HG03442 (cell line): ENCODE data around the gene APC2.
"Not testable (repeated sequence)": the region's sequence is repeated elsewhere in the genome, so short reads cannot be mapped to it uniquely, and the experiment has no call there.

ENCODE experiments used
- ATAC-seq: cut with Tn5 transposase; IDR thresholded peaks from one replicate; pipeline ENCODE4 v1.9.1; 2021; ENCODE audit warnings: mild to moderate bottlenecking, moderate library complexity; ENCODE audit not compliant: unreplicated experiment

Gene APC2

DNA sequence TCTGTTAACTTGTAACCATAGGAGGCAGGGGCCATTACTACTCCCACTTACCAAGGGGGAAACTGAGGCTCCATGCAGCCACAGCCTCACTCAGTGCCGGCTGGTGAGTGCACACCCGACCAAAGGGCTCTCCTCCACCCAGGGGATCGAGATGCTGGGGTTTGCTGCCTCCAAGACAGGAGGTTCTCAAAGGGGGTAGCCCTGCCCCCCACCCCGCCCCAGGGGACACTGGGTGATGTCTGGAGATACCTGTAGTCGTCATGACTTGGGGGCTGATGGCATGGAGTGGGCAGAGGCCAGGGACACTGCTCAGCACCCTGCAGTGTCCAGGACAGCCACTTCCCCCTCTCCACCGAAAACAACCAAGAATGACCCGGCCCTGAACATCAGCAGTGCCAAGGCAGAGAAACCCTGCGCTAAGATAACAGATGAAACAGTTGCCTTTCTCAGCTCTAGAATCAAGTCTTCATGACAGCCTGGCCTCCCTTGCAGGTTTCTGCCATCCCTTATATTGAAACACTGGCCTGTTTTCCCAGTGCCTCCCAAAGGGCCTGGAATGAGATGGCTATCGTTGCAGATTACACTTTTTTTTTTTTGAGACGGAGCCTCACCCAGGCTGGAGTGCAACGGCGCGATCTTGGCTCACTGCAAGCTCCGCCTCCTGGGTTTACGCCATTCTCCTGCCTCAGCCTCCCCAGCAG, 44.3 kb downstream of the APC2 start:
- ATAC-seq = no peak

DNA sequence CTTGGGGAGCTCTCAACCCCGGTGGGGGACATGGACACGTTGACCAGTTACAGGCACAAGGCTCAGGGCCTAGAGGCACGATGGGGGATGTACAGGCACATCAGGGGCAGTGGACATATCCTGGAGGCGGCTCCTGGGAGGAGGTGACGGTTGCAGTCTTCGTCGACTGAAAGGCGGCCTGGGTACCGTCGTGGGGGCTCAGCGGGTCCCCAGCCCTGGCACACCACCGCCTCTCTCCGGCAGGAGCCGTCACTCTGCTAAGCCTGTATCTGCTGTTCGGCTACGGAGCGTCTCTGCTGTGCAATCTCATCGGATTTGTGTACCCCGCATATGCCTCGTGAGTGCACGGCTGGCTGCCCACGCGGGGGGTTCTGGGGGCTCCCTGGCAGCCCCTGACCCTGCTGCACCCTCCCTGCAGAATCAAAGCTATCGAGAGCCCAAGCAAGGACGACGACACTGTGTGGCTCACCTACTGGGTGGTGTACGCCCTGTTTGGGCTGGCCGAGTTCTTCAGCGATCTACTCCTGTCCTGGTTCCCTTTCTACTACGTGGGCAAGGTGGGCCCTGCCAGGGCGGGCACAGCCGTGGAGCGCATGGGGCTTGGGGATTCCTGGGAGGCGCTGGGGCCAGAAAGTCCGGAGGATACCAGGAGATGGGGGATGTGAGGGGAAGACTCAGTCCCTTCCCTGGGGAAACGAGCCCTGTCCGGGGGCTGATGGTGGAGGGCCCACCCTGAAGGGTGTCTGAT, 45.3 kb downstream of the APC2 start:
- no peak for ATAC-seq

DNA sequence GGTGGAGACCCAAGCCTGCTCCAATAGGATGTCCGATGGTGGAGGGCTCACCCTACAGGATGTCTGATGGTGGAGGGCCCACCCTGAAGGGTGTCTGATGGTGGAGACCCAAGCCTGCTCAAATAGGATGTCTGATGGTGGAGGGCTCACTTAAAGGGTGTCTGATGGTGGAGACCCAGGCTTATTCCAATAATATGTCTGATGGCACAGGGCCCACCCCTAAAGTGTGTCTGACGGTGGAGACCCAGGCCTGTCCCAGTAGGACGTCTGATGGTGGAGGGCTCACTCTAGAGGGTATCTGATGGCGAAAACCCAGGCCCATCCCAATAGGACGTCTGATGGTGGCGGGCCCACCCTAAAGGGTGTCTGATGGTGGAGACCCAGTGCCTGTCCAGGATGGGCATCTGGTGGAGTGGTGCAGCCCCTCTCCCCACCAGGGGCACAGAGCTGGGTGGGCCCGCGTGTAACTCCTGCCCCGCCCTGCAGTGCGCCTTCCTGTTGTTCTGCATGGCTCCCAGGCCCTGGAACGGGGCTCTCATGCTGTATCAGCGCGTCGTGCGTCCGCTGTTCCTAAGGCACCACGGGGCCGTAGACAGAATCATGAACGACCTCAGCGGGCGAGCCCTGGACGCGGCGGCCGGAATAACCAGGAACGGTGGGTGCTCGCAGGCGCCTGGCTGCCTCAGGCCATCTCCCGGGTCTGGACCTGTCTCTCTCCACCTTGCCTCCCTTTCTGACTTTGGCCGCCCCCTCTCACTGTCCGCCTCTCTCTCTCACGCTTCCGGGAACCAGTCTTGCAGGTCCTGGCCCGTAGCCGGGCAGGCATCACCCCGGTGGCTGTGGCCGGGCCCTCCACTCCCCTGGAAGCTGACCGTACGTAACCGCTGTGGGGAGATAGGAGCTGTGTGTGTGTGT, 46.1 kb downstream of the APC2 start:
- ATAC-seq = no peak

DNA sequence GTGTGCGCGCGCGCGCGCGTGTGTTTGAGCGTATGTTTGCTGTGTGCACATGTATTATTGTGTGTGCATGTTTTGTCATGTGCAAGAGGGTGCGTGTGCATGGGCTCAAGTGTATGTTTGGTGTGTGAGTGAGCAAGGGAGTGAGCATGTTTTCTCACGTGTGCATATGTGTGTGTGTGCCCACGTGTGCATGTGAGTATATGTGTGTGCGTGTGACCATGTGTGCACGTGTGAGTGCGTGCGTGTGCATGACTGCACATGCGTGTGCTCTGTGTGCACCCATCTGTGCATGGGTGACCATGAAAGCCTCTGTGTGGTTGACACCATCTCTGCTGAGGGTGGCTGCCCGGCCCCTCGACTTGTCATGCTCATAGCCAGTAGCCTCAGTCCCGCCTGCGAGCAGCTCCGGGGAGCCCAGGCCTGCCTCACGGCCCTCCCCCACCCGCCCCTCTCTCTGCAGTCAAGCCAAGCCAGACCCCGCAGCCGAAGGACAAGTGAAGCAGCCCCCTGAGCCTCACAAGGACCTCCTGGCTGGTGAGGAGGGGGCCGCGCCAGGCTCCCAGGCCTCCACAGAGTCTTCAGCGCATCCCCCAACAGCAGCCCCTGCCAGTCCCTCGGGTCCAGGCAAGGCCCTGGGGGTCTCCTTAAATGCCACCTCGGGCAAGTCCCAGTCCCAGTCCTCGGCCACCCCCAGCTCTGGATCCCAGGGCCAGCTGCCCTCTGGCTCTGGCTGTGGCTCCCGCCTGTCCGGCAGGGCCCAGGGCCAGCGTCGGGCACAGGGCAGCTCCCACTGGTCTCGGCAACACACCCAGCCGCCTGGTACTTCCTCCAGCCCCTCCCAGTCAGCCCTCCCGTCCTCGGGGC, 47.0 kb downstream of the APC2 start:
- no peak for ATAC-seq

DNA sequence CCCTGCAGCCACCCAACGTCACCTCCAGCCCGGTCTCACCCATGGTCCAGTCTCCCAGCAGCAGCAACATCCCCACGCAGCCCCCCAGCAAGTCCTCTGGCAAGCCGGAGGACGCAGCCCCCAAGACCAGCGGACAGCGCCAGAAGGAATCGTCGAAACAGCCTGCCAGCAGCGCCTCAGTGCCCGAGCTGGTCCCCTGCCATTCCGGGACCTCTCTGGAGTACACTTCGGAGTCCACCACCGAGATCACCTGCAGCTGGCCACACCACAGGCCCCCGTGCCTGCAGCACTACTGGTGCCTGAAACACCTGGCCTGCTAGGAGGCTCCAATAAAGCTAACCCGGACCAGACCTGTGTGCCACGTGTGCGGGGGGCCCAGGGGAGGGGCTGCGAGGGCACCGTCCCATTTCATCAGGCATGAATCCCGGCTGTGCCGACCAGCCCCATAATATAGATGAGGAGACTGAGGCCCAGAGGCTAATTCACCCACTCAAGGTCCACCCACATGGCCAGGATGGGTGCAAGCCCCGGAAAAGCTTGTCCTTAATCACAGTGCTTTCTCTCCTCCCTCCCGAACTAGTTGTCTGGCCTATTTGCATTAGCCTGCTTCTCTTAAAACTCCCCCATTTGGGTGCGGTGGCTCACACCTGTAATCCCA, 47.8 kb downstream of the APC2 start:
- no peak for ATAC-seq

DNA sequence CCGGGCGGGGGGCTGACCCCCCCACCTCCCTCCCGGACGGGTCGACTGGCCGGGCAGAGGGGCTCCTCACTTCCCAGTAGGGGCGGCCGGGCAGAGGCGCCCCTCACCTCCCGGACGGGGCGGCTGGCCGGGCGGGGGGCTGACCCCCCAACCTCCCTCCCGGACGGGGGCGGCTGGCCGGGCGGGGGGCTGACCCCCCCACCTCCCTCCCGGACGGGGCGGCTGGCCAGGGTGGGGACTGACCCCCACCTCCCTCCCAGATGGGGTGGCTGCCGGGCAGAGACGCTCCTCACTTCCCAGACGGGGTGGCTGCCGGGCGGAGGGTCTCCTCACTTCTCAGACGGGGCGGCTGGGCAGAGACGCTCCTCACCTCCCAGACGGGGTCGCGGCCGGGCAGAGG, 49.3 kb downstream of the APC2 start:
- ATAC-seq = not testable (repeated sequence)

DNA sequence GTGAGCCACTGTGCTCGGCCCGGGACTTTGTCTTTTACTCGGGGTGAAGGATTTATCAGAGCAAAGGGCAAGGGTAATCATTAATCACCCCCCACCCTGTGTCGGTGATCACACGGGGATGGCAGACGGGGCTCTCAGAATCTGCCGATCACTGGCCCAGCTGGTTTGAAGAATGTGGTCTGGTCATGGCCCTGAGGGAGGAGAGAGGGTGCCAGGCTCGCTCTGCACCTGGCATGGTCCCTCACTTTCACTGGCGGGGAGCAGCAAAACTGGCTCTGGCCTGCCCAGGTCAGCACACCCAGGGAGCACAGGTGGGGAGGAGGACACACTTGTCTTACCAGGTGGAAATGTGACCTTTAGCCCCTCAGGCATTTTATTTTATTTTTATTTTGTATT, 51.3 kb downstream of the APC2 start:
- ATAC-seq = no peak

DNA sequence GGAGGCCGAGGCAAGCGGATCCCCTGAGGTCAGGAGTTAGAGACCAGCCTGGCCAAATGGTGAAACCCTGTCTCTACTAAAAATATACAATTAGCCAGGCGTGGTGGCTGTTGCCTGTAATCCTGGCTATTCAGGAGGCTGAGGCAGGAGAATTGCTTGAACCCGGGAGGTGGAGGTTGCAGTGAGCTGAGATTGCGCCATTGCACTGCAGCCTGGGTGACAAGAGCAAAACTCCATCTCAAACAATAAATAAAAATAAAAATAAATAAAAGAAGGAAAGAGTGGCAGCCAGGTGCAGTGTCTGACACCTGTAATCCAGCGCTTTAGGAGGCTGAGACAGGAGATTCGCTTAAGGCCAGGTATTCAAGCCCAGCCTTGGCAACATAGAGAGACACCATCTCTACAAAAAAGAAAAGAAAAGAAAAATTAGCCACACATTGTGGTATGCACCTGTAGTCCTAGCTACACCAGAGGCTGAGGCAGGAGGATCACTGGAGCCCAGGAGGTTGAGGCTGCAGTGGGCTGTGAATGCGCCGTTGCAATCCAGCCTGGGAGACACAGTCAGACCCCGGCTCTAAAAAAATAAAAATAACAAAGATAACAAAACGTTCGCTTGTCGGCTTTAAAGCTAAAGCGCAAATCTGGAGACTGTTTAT, 52.6 kb downstream of the APC2 start:
- ATAC-seq = no peak

DNA sequence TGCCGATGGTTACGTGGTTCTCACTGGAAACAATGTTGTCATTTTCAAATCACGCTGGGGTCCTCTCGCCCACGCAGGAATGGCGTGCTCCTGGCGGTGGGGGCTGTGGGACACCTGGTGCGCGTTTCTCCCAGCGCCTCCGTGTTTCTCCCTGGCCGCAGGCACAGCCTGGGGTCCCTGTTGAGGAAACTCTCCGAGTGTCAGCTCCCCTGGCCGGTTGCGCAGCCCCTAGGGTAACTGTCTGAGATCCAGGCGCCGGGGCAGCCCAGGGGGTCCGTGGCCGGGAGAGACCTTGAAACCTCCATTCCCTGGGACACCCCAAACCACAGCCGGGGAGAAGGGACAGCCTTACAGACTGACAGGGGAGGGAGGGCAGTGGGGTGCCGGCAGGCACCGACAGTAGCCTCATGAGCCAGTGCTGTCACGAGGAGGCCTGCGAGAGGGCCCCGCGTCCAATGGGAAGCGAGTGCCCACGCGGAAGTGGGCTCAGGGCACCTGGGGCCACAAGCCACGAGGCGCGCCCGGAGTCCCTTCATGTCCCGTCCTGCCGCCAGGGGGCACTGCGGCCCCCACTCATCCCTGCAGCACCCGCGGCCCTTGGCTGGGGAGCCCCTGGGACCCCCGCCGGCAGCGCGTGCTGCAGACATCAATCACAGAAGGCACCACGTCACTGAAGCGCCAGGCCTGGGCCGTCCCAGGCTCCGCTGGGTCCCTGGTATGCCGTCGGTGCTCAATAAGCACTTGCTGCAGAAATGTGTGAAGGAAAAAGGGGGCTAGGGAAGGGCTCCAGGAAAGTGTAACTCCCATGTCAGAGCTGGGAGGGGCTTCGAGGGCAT, 53.4 kb downstream of the APC2 start:
- ATAC-seq = no peak

DNA sequence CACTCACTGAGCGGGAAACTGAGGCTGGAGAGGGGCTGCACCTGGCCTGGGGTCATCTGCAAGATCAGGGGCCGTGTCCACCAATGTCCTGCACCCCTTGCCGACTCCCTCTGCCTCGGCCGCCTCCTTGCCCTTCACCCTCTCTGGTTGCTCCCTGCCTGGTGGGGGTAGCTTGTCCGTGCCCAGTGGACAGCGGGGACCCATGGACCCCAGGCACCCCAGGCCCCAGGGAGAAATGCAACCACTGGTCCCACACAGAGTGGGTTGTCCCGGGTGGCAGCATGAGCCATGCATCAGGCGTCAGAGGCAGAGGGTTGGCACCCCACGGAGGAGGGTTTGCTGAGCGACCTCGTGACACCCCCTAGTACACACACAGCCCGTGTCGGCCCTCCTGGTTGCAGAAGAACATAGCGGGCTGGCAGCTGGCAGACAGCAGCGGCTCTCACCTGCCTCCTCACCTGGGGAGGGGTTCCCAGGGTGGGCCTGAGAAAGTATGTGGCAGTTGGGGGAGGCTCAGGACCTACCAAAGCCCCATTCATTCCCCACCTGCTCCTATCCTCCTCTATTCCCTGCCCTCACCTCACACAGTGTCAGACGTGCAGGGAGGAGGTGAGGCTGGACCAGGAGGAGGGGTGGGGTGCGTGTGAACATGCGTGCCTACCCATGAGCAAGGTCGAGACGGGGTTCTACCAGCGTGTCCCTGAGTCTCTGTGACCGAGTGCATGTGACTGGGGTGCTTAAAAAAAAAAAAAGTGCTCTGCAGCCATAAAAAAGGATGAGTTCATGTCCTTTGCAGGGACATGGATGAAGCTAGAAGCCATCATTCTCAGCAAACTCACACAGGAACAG, 54.2 kb downstream of the APC2 start:
- no peak for ATAC-seq

DNA sequence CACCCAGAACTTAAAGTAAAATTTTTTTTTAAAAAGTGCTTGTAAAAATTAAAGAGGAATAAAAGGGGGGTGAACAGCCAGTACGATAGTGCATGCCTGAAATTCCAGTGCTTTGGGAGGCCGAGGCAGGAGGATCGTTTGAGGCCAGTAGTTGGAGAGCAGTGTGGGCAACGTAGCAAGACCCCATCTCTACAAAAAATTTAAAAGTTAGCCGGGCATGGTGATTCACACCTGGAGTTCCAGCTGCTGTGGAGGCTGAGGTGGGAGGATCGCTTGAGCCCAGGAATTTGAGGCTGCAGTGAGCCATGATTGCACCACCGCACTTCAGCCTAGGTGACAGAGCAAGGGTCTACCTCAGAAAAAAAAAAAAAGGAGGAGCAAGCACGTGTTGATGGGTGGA, 55.1 kb downstream of the APC2 start:
- ATAC-seq = no peak

DNA sequence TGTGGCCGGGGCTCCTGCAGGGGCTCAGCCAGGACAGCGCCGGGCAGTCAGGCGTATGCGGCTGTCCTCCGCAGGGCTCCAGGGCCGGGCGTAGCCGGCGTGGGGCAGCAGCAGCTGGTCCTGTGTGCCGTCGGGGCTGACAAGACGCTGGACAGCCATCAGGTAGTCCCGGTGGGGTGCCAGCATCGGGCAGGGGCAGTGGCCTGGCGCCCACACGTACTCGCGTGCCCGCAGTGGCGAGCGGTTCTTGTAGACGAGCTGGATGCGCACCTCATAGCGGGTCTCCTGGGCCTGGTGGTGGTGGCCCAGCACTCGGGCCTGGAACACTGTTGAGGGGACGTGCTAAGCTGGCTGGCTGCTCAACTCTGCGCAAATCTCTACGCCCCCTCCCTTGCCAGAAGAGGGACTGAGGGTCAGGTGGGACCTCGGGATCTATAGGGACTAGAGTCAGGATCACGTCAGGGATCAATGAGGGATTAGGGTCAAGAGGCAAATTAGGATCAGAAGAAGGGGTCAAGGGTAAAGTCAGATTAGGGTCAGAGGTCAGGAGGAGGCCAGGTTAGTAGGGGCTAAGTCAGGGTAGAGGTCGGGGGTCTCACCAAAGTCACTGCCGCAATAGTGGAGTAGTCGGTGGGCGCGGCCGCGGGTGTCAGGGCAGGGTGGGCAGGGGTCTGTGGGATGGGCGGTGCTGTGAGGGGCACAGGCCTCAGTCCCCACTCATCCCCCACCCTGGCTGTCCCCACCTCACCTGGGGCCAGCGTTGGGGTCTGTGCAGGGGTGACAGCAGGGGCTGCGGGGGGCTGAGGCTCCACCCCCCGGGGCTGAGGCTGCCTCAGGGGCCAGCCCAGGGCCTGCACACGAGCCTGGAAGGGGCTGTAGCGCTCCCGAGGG, 56.3 kb downstream of the APC2 start:
- no peak for ATAC-seq

DNA sequence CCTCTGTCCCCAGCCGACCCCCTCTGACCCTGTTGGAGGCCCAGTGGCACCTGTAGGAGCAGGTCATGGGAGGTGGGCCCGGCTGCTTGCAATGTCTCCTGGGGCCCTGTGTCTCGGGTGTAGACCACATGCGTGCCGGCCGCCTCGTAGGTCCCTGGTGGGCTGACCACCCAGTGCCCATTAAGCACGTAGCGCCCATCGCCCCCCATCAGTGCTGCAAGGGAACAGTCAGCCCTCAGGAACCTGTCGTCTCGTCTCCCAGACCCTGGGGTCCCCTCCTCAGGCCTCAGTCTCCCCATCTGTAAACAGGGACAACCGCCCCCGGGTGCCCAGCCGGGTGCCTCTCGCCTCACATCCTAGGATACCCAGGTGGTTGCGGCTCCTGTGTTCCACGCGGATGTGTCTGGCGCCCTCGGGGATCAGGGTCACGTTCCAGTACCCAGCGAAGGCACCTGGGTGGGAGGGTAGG, 57.3 kb downstream of the APC2 start:
- no peak for ATAC-seq

DNA sequence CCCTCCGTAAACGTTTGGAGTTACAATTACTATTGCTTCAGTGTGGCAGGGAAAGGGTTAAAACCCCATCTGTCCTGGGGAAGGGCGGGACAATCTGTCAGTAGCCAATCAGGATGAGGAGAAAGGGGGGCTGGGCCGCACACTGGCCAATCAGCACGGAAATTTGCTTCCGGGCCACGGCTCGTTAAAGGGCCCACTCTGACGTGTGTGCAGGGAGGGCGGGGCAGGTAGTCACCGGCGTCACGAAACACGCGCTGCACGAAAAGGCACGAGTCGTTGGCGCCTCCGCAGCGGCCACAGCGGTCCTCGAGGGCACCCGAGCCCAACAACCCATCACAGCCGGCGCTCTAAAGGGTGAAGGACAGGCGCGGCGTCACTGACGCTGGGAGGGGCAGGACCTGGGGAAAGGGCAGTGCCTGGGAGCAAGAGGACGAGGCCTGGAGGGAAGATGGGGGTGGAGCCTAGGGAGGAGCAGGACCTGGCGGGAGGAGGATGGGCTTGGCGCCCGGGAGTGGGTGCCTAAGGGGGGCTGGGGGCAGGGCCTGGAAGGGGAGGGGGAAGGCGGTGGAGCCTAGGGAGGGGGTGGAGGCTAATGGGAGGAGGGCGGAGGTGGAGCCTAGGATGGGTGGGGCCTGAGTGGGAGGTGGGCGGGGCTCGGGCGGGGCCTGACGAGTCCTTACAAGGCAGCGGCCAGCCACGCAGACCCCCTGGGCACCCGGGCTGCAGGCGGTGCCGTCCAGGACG, 58.0 kb downstream of the APC2 start:
- no peak for ATAC-seq

DNA sequence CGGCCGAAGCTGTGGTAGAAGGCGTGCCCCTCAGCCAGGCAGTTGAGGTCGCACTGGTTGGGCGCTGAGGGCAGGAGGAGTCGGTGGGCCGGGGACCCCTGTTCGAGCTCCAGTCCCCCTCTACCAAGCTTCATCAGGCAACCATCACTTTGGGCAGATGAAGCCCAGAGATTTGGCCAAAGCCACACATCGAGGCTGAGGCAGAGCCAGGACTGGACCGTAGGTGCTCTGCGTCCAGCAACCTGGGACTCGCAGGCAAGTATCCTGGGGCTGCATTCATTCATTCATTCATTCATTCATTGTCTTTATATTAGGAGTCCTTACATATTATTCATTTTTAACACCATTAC, 58.6 kb downstream of the APC2 start:
- ATAC-seq = no peak
